Lower leg skin (tissue), 3 donors: Measurements from ENCODE around the gene DDX51.

ENCODE experiments used
- CTCF ChIP-seq, 3 donors: fragments of 450-650 bp; IDR thresholded peaks; one replicate each; pipeline ENCODE4 v1.5.1; 2016; ENCODE audit warnings: antibody characterized with exemption in 3 of 3, mild to moderate bottlenecking in 3 of 3, moderate library complexity in 2 of 3
- POLR2A ChIP-seq, 2 donors: fragments of 450-650 bp; IDR thresholded peaks; one replicate each; pipeline ENCODE4 v1.6.1; 2016 to 2017; ENCODE audit warnings: antibody characterized with exemption in 2 of 2, mild to moderate bottlenecking in 1 of 2, moderate library complexity in 1 of 2

DNA sequence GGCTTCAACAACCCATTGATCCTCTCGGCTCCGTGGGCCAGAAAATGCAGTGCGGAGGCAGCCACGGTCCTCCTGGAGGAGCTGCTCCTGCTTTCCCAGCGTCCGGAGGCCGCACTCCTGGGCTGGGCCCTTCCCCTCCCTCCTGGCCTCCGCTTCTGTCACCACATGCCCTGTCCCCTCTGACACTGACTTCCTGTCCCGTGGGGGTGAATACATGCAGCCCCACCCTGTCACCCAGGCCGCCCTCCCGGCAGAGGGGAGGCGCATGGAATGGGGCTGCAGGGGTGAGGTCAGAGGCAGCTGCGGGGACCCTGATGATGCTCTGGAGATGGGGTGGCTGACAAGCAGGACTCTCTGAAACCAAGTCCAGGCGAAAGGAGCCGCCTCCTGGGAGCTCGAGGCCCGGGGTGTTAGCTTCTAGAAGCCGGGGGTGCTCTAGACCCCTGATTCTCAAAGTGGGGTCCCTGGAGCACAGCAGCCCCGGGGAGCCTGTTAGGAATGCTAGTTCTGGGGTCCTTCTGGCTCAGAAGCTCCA lies 32.3 kb upstream of the DDX51 start:
- TF ChIP-seq CTCF (IDR thresholded peaks at IDR 0.05) (no peak), POLR2A (IDR thresholded peaks at IDR 0.05) (no peak)
